ENCODE data around the gene CABP7.

- TF ChIP-seq EP300 (IDR thresholded peaks at IDR 0.05) (no peak), POLR2A (IDR thresholded peaks at IDR 0.05) (no peak), CTCF (IDR thresholded peaks at IDR 0.05) (no peak), POLR2AphosphoS5 (IDR thresholded peaks at IDR 0.05) (no peak)
Observed at GRCh38 chr22:29723766-29724165, 4.0 kb downstream of the CABP7 start.
